GM21576 (cell line): ENCODE measurements around the gene MED4.
A peak's percentile ranks its signal among the peaks of the same experiment; 100 is the strongest.

Experiments
- ATAC-seq: cut with Tn5 transposase; IDR thresholded peaks from one replicate; pipeline ENCODE4 v1.9.1; 2021; ENCODE audit warnings: mild to moderate bottlenecking, moderate library complexity; ENCODE audit not compliant: unreplicated experiment

Gene MED4

GRCh38 chr13:48038761-48039160, 56.1 kb downstream of the MED4 start:
- ATAC-seq = no peak

DNA sequence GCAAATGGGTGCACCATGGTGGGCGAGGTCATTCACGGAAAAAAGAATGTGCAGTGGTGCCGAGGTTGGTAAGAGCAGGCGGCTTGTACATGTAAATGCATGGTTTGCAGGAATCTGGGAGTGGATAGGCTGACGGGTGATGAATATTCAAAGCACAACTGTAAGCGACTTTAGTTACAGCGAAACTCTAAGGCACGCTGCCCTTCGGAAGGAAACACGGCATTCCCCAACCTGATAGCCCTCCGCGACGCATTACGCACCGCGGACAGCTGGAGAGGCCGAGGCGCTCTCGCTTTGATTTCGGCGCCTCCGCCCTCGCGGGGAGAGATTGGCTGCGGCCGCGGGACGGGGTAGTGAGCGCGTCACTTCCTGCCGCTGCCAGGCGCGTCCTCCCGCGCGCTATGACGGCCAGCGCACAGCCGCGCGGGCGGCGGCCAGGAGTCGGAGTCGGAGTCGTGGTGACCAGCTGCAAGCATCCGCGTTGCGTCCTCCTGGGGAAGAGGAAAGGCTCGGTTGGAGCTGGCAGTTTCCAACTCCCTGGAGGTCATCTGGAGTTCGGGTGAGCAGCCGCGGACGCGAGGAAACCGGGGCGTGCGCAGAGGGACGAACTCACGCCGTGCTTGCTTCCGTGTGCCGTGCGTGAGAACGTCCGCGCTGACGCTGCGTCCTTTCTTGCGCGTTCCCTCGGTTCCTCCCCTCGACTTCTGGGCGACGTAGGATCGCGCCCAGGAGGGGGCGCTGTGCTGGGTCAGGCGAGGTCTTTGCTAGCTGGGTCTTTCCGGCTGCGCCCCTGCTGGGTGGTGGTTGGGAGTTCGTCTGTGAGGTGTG, 57.3 kb downstream of the MED4 start, which contains the start of gene NUDT15:
NUDT15 (plus strand) TSS at position 381 of the 828 bp plus-strand sequence; CDS start at position 402, 21 bp downstream.
- ATAC-seq = peak; percentile 94

- no peak for ATAC-seq
Observed at GRCh38 chr13:48029859-48030258, 65.0 kb downstream of the MED4 start.

GRCh38 chr13:48028066-48028465, 66.8 kb downstream of the MED4 start:
- ATAC-seq = no peak
